HG03175 (cell line): ENCODE measurements around the gene TFDP1.
"Not testable (repeated sequence)": the region's sequence is repeated elsewhere in the genome, so short reads cannot be mapped to it uniquely, and the experiment has no call there.

ENCODE experiments used
- ATAC-seq: cut with Tn5 transposase; IDR thresholded peaks from one replicate; pipeline ENCODE4 v1.9.1; 2021; ENCODE audit warnings: mild to moderate bottlenecking, moderate library complexity; ENCODE audit not compliant: unreplicated experiment

Gene TFDP1

DNA sequence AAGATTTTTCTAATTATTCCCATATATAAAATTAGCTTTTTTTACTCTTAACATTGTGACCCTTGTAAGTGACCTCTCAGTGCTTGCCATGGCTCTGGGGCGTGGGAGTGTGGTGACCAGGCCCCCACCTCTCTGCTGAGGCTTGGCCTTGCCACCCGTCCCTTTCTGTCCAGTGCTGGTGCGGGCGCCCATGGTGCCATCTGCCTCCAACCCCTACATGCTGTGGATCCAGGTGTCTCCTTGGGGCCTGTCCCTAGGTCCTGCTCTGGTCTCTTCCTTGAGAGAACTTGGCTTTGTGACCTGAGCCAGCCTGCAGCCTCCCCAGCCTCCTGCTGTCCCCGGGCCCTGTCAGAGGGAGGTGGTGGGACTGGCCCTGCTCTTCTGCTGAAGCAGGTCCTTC is 27.4 kb downstream of the TFDP1 start:
- no peak for ATAC-seq

DNA sequence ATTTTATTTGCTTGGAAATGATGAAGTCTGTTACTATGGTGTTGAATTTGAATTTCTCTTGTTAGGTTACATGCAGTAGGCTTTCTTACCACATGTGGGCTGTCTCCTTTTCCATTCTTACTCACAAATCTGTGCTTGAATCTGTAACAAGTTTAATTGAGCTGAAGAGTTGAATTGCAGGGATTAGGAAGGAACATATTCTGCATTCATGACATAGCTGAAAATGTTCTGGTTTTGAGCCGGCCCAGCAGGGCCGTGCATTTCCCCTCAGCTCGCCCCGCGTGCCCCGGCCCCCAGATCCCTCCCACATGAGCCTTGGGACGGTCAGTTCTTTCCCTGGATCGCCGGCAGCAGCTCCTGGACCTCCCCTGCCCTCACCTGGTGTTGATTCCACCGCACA is 28.1 kb downstream of the TFDP1 start:
- no peak for ATAC-seq

DNA sequence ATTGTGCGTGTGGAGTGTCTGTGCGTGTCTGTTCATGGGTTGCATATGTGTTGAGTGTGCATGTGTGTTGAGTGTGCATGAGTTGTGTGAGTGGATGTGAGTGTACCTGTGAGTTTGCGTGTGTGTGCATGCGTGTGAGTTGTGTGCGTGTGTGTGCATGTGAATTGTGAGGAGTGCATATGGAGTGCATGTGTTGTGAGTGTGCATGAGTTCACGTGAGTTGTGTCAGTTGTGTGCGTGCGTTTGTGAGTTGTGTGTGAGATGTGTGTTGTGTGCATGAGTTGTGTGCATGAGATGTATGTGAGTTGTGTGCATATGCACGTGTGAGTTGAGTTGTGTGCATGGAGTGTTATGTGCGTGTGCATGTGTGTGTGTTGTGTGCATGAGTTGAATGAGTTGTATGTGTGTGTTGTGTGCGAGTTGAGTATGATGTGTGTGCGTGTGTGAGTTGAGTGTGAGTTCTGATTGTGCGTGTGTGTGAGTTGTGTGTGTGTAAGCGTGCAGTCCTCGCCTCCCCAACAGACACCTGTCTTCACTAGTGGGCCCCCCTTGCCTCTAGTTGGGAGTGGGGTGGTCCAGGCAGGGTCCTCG is 29.3 kb downstream of the TFDP1 start:
- ATAC-seq: no peak

DNA sequence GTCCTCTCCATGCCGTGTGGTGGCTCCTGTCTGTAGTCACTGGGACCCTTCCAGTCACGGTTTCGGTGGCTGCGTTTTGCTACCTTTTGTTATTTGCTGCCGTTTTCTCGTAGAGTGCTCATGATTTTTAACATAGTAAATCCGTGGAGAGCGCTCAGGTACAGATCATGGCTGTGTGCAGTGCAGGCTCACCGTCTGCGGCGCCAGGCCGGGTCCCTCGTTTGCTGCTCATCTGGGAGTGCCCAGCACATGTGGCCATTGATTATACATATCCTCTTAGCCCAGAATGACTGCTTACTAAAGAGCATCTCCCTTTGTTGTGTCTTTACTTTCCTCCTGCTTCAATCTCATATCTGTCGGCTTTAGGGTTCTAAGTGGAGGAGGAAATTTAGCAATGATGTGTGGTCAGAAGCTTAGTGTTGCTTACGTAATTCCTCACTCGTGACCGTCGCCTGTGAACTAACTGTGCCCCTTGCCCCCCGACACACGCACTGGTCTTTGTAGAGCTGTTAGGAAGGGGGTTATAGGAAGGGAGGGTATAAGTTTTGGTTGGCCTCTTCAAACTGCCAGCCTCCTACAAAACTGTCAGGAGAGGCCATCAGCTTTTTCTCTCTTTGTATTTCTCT is 31.8 kb downstream of the TFDP1 start:
- no peak for ATAC-seq

DNA sequence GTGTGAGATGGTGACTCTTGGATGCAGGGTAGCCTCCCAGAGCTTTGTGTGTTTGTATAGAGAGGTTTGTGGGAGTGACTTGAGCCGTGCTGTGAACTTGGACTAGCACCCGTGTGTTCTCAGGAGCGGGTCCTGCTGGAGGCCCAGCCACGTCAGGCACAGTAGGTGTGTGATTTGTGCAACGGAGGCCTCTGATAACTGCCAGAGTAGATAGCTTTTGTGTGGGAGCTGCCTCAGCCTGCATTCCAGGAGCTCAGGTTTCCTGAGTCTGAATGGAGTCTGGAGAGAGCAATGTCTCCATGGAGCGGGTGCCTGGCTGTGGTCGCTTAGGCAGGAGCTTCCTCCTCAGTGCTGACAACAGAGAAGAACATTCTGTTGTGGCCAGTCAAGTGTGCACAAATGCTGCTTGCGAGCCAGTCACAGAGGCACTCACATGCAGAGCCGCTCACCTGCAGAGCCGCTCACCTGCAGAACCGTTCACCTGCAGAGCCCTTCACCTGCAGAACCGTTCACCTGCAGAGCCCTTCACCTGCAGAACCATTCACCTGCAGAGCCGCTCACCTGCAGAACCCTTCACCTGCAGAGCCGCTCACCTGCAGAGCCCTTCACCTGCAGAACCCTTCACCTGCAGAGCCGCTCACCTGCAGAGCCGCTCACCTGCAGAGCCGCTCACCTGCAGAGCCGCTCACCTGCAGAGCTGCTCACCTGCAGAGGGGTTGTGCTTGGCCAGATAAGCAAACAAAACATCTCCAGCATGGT is 32.6 kb downstream of the TFDP1 start:
- ATAC-seq: no peak

DNA sequence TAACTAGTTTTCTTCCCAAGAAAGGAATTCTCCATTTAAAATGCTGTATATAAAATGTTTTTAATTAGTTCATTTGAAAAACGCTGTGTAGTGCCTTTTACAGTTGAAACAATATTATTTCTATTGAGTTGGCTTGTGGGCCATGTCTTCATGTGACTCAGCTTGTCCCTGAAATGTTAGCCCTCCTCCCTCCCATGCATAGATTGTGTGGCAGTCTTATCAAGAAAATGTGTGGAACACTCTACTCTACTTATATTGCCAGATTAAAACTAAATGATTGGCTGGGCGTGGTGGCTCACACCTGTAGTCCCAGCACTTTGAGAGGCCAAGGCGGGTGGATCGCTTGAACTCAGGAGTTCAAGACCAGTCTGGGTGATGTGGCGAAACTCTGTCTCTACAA is 33.4 kb downstream of the TFDP1 start:
- no peak for ATAC-seq

DNA sequence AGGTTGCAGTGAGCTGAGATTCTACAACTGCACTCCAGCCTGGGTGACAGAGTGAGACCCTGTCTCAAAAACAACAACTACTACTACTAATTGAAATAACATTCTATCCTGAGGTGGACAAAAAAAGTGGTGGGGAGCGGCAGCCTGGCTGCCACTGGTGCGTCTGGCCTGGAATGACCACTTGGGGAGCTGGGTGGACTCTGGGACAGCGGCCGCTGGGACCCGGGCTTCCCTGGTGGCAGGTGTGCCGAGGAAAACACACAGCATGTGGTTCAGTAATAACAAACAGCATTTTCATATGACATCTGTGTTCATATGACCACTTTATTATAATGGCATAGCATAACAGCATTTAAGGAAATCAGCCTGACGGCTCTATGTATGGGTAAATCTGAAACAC is 33.9 kb downstream of the TFDP1 start:
- ATAC-seq: no peak

DNA sequence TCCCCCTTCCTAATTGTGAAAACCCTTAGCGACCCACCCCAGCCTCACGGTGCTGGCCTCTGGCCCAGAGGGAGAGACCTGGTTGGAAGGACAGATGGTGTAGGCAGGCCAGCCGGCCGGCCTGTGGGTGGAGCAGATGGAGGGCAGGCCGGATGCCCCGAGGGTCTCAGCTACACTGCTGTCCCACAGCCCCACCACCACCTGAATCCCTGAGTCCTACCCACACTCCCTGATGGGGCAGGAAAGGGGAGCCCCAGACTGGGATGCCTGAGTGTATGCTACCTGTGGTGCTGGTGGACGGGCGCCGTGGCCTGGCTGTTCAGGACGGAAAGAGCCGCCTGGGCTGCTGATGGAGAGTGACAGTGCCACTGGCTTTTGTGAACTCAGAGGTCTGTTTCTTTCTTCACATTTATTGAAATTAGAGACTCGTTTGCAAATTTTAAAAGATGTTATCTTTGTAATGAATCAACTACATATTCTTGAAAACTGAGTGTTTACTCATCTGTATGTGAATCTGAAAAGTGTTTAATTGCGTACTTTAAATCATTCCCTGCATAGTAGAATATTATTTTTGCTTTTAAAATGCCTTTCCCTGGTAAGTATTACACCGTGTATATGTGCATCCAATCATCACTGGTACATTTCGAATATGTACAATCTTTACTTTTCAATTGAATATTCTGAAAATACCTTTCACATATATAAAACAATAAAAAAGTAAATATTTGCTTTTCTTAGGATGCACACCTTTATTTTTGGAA is 35.7 kb downstream of the TFDP1 start:
- no peak for ATAC-seq

DNA sequence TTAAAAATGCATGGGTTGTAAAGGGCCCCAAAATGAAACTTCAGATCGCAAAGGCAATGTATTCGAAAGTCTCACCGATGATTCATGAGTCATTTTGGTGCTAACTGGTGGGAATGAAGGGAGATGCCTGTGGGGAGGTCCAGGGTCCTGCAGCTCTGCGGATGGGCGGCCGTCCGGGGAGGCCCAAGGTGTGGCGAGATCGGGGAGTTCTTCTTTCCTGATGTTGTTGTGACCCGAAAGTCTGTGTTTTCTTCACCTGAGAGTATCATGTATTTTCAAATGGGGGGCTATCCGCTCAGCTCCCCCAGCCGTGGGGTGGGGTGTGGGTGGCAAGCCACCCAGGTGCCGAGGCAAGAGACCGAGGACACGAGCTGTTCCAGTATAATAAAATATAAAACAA is 36.5 kb downstream of the TFDP1 start:
- no peak for ATAC-seq

DNA sequence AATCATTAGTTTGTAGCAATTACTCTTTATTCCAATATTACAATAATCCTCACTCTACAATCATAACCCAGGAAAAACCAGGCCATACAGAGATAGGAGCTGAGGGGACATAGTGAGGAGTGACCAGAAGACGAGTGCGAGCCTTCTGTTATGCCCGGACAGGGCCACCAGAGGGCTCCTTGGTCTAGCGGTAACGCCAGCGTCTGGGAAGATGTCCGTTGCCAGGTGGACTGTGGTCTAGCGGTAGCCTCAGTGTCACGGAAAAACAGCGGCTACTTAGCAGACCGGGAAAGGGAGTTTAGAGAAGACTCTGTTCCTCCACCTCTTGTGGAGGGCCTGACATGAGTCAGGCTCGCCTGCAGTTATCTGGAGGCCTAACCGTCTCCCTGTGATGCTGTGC is 36.9 kb downstream of the TFDP1 start:
- not testable (repeated sequence) for ATAC-seq

DNA sequence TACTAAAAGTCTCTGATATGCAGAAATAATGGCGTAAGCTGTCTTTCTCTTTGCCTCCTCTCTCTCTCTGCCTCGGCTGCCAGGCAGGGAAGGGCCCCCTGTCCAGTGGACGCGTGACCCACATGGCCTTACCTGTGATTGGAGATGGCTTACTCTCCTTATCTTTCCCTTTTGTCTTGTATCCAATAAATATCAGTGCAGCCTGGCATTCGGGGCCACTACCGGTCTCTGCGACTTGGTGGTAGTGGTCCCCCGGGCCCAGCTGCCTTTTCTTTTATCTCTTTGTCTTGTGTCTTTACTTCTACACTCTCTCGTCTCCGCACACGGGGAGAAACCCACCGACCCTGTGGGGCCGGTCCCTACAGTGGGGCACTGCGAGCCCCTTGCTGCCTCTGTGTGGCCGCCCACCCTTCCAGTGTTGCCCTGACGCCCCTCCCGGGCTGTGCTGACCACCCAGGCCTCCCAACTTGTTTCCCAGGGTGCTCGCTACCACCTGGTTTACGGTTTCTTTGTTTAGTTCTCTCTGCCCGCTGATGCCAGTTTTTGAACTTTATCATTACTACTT is 37.5 kb downstream of the TFDP1 start:
- not testable (repeated sequence) for ATAC-seq

DNA sequence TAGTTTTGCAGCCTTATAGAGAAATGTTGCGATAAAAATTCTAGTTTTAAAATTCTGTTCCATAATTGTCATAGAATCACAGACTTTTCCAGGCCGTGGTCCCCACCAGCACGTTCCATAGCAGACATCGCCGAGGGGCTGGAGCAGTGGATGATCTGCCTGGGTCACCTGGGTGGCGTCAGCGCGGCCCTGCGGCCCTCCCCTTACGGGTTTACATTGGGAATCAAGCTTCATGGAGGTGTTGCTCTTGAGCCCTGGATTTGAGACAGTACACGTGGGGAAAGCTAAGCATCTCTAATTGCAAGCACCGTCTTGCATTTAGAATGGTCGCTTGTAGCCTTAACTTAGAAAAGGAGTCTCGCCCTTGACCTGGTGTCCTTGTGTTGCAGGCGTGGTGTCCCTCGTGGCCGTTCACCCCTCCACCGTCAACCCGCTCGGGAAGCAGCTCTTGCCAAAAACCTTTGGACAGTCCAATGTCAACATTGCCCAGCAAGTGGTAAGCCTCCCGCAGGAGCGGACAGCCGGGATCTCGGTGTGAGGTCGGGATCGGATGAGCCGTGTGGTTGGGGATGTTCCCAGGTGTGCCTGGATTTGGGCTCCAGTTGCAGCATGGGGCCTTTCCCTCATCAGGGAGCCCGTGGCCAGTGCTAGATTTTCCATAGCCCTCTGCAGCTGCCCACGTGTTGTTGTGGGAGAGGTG is 38.4 kb downstream of the TFDP1 start:
- ATAC-seq: no peak

DNA sequence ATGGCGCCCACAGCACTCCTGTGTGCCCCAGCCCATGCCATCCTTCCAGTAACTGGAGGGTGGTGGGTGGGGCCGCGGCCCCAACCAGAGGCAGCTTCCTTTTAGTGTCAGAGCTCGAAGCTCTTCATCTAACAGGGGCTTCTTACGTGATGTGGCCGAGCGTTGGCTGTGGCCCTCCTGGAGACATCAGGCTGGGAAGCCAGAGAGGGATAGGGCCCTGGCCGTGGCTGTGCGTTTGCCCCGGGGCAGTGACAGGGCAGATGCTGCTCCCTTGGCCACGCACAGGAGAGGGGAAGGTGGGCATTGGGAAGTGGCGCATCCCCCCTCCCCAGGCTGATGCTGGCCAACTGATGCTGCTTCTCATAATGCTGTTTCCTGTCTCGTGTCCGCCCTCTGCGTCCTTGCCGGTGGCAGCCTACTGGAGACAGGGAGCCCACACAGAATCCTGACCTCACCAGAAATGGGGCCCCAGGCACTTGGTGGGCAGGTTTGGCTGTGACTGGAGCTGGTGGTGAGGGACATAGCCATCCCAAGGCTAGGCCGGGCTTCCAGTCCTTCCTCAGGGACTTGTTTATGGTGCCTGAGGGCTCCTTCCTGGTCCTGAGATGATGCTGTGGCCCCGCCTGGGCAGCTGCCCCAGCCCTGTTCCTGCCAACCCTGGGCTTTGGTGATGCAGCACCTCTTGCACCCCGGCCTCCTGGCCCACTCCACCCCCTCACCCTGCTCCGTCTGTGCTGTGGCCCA is 39.1 kb downstream of the TFDP1 start:
- ATAC-seq: no peak

DNA sequence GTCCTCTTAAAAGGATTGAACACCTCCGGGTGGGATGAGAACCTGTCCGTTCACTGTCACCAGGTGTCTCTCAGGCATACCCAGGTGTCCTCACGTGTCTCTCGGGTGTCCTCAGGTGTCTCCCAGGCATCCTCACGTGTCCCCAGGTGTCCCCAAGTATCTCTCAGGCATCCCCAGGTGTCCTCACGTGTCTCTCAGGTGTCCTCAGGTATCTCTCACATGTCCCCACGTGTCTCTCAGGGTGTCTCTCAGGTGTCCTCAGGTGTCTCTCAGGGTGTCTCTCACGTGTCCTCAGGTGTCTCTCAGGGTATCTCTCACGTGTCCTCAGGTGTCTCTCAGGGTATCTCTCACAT is 39.7 kb downstream of the TFDP1 start:
- no peak for ATAC-seq

DNA sequence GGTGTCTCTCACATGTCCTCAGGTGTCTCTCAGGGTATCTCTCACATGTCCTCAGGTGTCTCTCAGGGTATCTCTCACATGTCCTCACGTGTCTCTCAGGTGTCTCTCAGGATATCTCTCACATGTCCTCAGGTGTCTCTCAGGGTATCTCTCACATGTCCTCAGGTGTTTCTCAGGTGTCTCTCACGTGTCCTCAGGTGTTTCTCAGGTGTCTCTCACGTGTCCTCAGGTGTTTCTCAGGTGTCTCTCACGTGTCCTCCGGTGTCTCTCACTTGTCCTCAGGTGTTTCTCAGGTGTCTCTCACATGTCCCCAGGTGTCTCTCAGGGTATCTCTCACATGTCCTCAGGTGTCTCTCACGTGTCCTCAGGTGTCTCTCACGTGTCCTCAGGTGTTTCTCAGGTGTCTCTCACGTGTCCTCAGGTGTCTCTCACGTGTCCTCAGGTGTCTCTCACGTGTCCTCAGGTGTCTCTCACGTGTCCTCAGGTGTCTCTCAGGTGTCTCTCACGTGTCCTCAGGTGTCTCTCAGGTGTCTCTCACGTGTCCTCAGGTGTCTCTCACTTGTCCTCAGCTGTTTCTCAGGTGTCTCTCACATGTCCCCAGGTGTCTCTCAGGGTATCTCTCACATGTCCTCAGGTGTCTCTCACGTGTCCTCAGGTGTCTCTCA is 40.2 kb downstream of the TFDP1 start:
- not testable (repeated sequence) for ATAC-seq

DNA sequence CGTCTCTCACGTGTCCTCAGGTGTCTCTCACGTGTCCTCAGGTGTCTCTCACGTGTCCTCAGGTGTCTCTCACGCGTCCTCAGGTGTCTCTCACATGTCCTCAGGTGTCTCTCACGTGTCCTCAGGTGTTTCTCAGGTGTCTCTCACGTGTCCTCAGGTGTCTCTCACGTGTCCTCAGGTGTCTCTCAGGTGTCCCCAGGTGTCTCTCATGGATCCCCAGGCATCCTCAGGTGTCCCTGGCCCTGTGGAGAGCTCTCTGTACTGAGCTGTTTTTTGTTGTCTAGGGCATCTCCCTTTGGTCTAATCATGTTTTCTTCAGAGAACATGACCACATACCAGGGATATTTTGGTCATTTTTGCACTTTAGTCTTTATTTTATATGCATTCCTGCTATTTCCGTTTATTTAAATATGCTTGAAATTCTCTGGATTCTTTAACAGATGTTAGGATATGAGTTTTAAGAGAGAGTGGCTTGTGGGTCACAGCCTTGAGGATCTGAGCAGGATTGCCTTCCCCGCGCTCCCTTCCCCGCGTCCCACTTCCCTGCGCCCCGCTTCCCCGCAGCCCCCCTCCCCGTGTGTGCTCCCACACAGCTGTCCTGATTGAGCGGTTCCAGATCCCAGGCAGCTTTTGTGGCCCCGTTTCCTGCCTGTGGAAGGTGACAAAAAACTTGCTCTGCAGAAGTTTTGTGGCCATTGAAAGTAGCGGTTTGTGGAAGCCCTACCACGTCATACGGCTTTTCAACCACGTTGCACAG is 41.6 kb downstream of the TFDP1 start:
- ATAC-seq: no peak

DNA sequence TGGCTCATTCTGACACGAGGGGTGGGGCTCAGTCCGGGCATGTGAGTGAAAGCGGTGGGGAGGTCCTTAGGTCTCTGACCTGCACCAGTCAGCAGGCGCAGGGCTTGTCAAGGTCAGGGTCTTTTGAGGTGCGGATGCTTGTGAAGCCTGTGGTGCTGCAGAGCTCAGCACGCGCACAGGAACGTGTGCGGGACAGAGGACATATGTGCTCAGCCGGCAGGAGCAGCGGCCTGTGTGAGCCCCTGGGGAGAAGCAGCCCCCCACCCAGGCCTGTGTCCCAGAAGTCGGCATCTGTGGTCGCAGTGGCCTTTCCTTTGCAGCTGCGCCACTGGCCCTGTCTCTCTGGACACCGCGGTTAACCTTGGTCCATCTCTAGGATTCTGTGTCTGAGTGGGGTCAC is 42.6 kb downstream of the TFDP1 start:
- ATAC-seq: no peak

DNA sequence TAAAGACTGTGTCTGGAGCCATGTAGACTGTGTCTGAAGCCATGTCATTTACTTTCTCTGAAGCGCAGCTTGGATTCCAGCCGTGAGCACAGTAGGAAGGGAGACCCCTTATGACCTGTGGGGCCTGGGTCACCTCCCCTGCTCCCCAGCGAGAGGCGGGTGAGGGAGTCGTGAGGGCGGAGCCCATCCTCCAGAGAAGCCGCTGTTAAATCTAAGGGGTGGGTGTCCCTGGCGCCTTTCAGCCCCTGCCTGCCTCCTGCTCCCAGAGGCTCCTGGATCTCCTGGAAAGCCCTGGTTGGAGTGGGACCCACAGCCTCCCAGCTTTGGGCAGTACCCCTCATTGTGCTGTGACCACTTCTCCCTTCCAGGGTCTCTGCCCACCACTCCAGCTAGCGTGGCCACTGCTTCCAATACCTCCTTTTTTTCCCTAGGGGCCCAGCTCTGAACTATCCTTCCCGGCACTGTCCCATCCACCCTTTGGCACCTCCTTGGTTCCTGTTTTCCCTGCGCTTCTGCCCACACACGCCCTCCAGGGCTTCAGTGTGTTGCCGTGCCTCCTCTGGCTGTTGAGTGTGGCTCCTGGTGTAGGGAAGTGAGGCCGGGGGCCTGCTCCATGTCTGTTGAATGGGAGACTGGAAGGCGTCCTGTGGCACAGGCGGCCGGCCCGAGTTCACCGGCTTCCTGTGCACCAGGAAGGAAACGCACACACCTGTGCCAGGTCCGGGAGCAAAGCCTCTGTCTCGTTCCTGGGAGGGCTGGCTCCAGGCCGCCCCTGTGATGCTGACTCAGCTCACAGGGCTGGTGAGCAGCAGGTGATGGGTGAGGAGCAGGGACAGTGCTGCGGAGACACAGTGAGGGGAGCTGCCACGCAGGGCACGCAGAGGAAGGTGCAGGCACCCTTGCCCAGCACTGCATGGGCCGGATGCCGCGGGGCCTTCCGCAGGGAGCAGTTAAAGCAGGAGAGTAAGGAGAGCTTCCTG is 44.0 kb downstream of the TFDP1 start:
- no peak for ATAC-seq
